Measurements from ENCODE around the gene C12orf57. TPM values are rescaled to one million over a fixed set of nuclear protein-coding genes. Genes with fewer than 3 reads are reported as not detected.

C12orf57 gene
- total and polyA plus RNA-seq, 2 of the 13 experiments (the other 11 are each of a cell fraction or from before 2014, with no cell fraction given), result 84.0 to 287 TPM

DNA sequence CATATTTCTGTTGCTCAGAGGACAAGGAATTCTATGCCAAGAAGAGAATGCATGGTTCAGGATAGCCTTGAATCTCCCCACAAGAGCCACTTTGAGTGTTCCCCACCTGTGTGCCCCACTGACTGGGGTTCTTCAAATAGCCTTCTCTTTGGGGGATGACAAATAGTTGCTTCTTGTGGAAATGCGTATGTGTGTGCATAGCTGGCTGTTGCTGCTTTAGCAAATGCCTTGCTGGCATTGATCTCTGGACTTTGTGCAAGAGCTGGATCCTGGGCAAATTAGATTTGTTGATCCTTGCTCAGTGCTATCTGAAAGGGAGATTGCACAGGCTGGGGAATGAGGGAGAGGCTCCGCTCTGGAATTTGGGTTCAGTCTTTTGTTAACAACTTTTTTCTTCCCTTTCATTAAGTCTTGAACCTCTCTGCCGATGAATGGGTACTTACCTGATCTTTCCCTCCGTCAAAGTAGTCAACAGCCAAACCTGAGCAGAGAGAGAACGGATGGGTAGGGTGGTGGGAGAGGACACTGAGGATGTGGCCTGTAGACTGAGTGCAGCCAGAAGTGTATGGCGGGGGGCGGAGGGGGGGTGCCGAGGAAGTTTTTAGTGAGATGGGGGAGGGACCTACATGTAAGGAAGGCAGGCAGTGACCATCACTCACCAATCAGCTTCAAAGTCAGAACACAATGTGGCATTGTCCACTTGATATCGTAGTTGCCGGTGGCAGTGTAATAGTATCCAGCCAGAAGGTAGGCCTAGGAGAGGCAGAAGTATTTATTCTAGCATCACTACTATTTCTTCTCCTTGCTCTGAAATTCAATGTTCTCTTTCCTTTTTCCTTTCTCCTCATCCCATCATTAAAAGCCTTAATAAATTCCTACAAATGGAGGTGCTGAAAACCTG, 37.6 kb downstream of the C12orf57 start (continued):
- TF ChIP-seq, protein P1, sequence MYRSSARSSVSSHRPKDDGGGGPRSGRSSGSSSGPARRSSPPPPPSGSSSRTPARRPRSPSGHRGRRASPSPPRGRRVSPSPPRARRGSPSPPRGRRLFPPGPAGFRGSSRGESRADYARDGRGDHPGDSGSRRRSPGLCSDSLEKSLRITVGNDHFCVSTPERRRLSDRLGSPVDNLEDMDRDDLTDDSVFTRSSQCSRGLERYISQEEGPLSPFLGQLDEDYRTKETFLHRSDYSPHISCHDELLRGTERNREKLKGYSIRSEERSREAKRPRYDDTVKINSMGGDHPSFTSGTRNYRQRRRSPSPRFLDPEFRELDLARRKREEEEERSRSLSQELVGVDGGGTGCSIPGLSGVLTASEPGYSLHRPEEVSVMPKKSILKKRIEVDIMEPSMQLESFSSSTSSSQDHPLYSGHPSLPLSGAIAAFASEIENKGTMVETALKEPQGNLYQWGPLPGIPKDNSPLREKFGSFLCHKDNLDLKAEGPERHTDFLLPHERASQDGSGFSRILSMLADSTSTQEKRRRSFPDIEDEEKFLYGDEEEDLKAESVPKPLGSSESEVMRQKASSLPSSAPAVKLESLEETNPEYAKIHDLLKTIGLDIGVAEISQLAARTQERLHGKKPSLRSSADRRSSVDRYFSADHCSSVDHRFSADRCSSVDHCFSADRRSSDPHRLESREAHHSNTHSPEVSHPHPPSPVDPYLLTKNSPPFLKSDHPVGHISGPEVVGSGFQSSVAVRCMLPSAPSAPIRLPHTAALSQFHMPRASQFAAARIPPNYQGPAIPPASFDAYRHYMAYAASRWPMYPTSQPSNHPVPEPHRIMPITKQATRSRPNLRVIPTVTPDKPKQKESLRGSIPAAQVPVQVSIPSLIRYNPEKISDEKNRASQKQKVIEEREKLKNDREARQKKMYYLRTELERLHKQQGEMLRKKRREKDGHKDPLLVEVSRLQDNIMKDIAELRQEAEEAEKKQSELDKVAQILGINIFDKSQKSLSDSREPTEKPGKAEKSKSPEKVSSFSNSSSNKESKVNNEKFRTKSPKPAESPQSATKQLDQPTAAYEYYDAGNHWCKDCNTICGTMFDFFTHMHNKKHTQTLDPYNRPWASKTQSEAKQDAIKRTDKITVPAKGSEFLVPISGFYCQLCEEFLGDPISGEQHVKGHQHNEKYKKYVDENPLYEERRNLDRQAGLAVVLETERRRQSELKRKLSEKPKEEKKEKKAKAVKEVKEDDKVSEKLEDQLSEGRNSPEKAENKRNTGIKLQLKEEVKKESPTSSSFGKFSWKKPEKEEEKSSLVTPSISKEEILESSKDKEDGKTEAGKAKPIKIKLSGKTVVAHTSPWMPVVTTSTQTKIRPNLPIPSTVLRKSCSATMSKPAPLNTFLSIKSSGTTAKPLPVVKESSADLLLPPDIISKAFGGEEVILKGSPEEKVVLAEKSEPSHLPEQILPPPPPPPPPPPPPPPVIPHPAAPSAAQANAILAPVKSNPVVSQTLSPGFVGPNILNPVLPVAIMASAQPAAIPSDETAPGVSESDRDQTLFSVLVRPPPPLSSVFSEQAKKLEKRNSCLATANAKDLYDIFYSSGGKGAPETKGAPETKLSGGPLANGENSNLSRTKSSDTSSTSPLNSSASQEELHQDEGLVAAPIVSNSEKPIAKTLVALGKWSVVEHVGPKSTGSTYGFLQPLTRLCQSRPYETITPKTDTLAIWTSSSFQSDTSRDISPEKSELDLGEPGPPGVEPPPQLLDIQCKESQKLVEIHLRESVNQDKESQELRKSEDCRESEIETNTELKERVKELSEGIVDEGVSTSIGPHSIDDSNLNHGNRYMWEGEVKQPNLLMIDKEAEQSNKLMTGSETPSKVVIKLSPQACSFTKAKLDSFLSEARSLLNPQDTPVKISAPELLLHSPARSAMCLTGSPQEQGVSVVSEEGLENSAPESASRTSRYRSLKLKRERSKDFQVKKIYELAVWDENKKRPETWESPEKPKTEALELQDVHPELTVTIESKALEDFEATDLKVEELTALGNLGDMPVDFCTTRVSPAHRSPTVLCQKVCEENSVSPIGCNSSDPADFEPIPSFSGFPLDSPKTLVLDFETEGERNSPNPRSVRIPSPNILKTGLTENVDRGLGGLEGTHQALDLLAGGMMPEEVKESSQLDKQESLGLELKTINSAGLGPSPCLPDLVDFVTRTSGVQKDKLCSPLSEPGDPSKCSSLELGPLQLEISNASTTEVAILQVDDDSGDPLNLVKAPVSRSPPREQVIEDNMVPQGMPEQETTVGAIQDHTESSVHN (CRISPR knock-in tag; IDR thresholded peaks at IDR 0.05), result no peak
- TF ChIP-seq ZNF552 (CRISPR knock-in tag; IDR thresholded peaks at IDR 0.05; ENCODE audit: borderline replicate concordance) (no peak), ESRRA (CRISPR knock-in tag; IDR thresholded peaks at IDR 0.05; ENCODE audit: low read depth) (no peak), STAT5B (CRISPR knock-in tag; IDR thresholded peaks at IDR 0.05) (no peak), CC2D1A (CRISPR knock-in tag; IDR thresholded peaks at IDR 0.05) (no peak), ZSCAN25 (CRISPR knock-in tag; IDR thresholded peaks at IDR 0.05) (no peak), NBN (conservative IDR thresholded peaks at IDR 0.05) (no peak), SOX13 (IDR thresholded peaks at IDR 0.05) (no peak; the same call in none of the 2 replicates), SOX13 (CRISPR knock-in tag; conservative IDR thresholded peaks at IDR 0.05 in 1 of 2, IDR thresholded peaks at IDR 0.05 in 1 of 2) (peak in 1 of 2 experiments; percentile 82; a peak in 2 of 4 replicates), POLR2AphosphoS2 (IDR thresholded peaks at IDR 0.05; ENCODE audit: low read depth, low read length) (no peak), ZNF781 (CRISPR knock-in tag; IDR thresholded peaks at IDR 0.05; ENCODE audit: borderline replicate concordance, not compliant biosample characterization) (no peak), NONO (IDR thresholded peaks at IDR 0.05) (no peak), NONO (CRISPR knock-in tag; conservative IDR thresholded peaks at IDR 0.05) (peak; percentile 83)
- TF ChIP-seq, protein P2, sequence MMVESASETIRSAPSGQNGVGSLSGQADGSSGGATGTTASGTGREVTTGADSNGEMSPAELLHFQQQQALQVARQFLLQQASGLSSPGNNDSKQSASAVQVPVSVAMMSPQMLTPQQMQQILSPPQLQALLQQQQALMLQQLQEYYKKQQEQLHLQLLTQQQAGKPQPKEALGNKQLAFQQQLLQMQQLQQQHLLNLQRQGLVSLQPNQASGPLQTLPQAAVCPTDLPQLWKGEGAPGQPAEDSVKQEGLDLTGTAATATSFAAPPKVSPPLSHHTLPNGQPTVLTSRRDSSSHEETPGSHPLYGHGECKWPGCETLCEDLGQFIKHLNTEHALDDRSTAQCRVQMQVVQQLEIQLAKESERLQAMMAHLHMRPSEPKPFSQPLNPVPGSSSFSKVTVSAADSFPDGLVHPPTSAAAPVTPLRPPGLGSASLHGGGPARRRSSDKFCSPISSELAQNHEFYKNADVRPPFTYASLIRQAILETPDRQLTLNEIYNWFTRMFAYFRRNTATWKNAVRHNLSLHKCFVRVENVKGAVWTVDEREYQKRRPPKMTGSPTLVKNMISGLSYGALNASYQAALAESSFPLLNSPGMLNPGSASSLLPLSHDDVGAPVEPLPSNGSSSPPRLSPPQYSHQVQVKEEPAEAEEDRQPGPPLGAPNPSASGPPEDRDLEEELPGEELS (CRISPR knock-in tag; IDR thresholded peaks at IDR 0.05), result peak; percentile 73
- TF ChIP-seq, protein P3, sequence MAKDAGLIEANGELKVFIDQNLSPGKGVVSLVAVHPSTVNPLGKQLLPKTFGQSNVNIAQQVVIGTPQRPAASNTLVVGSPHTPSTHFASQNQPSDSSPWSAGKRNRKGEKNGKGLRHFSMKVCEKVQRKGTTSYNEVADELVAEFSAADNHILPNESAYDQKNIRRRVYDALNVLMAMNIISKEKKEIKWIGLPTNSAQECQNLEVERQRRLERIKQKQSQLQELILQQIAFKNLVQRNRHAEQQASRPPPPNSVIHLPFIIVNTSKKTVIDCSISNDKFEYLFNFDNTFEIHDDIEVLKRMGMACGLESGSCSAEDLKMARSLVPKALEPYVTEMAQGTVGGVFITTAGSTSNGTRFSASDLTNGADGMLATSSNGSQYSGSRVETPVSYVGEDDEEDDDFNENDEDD (CRISPR knock-in tag; IDR thresholded peaks at IDR 0.05; ENCODE audit: borderline replicate concordance), result no peak
- TF ChIP-seq, protein P4, sequence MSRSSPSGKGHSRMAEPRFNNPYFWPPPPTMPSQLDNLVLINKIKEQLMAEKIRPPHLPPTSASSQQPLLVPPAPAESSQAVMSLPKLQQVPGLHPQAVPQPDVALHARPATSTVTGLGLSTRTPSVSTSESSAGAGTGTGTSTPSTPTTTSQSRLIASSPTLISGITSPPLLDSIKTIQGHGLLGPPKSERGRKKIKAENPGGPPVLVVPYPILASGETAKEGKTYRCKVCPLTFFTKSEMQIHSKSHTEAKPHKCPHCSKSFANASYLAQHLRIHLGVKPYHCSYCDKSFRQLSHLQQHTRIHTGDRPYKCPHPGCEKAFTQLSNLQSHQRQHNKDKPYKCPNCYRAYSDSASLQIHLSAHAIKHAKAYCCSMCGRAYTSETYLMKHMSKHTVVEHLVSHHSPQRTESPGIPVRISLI (CRISPR knock-in tag; IDR thresholded peaks at IDR 0.05; ENCODE audit: borderline replicate concordance), result peak; percentile 55; the same call in 1 of the 2 replicates
